Neutrophil (primary cell): ENCODE measurements around the gene RTN4IP1.
"Not testable (repeated sequence)": the region's sequence is repeated elsewhere in the genome, so short reads cannot be mapped to it uniquely, and the experiment has no call there.

Experiments
- H3K27ac ChIP-seq: fragments of 200-600 bp; sonication (generic); 2 replicates; pipeline ENCODE4 v1.5.1; 2016; ENCODE audit warnings: mild to moderate bottlenecking, moderate library complexity
- H3K27me3 ChIP-seq: fragments of 200-600 bp; sonication (generic); 2 replicates; pipeline ENCODE4 v1.6.0; 2016; ENCODE audit warnings: mild to moderate bottlenecking
- H3K36me3 ChIP-seq: fragments of 200-600 bp; sonication (generic); 2 replicates; pipeline ENCODE4 v1.5.1; 2017
- H3K4me1 ChIP-seq, 2 experiments: fragments of 200-600 bp in 1 of 2; sonication (generic) in 1 of 2; 1 replicate in 1 of 2; 2 replicates in 1 of 2; pipeline versions ENCODE4 v1.5.1 to v1.6.1; 2013 to 2016; ENCODE audit warnings: low read depth in 1 of 2, low read length in 1 of 2, mild to moderate bottlenecking in 1 of 2, moderate library complexity in 1 of 2; ENCODE audit not compliant: control insufficient read depth in 1 of 2, insufficient read depth in 1 of 2
- H3K4me3 ChIP-seq, 2 experiments: fragments of 200-600 bp in 1 of 2; sonication (generic) in 1 of 2; 1 replicate in 1 of 2; 2 replicates in 1 of 2; pipeline ENCODE4 v1.5.1; 2013 to 2016; ENCODE audit warnings: low read depth in 1 of 2, low read length in 1 of 2, mild to moderate bottlenecking in 1 of 2, moderate library complexity in 1 of 2
- H3K9me3 ChIP-seq: fragments of 200-600 bp; sonication (generic); 2 replicates; pipeline ENCODE4 v1.5.1; 2016
- TF ChIP-seq, protein P1 (sequence below): fragments of 200-600 bp; sonication (generic); IDR thresholded peaks from 2 replicates; pipeline ENCODE4 v1.5.1; 2016; ENCODE audit warnings: antibody characterized with exemption

The RTN4IP1 gene

DNA sequence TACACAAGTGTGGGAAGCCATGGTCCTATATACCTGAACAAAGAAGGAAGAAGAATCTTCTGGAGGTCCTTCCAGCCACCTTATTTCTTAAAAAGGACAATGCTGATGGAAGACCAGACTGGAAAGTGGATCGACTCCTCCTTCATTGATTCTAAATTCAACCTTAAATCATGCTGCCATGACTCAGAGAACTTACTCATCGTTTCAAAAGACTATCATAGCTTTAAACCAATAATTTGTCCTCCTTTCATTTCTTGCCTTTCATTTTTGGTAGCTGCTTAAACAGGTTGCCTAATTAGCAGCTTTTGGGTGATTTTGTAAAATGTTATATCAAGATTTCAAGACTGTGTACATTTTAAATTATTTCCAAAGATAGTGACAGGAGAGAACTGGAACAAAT lies 60.8 kb downstream of the RTN4IP1 start:
- Histone ChIP-seq H3K27ac (peak overlapping the region; percentile 3), H3K4me1 (peaks cover 20% of the 10 kb centered on the region in 2 experiments), H3K27me3 (no peaks in the 10 kb centered on the region), H3K36me3 (peaks cover 72% of the 10 kb centered on the region), H3K4me3 (no peak overlapping the region), H3K9me3 (no peaks in the 10 kb centered on the region)
- TF ChIP-seq, protein P1, sequence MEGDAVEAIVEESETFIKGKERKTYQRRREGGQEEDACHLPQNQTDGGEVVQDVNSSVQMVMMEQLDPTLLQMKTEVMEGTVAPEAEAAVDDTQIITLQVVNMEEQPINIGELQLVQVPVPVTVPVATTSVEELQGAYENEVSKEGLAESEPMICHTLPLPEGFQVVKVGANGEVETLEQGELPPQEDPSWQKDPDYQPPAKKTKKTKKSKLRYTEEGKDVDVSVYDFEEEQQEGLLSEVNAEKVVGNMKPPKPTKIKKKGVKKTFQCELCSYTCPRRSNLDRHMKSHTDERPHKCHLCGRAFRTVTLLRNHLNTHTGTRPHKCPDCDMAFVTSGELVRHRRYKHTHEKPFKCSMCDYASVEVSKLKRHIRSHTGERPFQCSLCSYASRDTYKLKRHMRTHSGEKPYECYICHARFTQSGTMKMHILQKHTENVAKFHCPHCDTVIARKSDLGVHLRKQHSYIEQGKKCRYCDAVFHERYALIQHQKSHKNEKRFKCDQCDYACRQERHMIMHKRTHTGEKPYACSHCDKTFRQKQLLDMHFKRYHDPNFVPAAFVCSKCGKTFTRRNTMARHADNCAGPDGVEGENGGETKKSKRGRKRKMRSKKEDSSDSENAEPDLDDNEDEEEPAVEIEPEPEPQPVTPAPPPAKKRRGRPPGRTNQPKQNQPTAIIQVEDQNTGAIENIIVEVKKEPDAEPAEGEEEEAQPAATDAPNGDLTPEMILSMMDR, result no peak

DNA sequence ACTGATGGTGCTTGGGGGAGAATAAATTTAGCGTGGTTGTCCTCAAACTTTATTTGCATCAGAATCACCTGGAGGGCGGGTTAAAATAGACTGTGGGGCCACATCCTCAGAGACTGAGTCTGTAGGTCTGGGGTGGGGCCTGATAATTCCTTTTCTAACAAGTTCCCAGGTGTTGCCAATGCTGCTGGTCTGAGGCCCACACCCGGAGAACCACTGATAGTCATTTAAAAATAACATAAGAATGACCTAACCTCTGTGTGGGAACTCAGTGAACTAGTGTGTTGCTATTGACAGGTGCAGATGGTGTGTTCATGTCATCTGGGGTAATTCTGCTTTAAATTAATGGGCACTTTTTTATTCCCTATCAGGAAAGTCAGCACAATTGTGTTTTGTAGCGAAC lies 64.8 kb downstream of the RTN4IP1 start:
- TF ChIP-seq, protein P1, result no peak
- Histone ChIP-seq H3K27me3 (no peaks in the 10 kb centered on the region), H3K36me3 (peaks cover 88% of the 10 kb centered on the region), H3K27ac (peak overlapping the region; percentile 39), H3K4me3 (no peak overlapping the region), H3K9me3 (no peaks in the 10 kb centered on the region), H3K4me1 (peaks cover 25 to 28% of the 10 kb centered on the region in 2 experiments)

DNA sequence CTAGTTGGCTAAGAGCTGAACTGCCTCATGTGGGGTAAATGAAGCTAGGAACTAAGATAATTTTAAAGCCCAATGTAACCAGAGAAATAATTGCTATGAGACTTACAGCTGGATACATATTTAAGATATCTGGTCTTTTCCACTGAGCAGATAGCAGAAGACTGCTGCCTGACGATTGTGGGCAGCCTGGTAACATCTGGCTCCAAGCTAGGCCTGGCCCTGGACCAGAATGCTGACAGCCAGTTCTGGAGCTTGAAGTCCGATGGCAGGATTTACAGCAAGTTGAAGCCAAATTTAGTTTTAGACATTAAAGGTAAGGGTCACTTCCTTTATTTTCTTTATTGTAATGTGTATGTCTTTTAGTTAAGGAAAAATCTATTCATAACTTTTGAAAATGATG lies 65.7 kb downstream of the RTN4IP1 start:
- Histone ChIP-seq H3K27me3 (no peaks in the 10 kb centered on the region), H3K4me3 (no peak overlapping the region), H3K4me1 (peaks cover 25 to 28% of the 10 kb centered on the region in 2 experiments), H3K27ac (peak overlapping the region; percentile 84), H3K9me3 (no peaks in the 10 kb centered on the region), H3K36me3 (peaks cover 88% of the 10 kb centered on the region)
- TF ChIP-seq, protein P1, result no peak

DNA sequence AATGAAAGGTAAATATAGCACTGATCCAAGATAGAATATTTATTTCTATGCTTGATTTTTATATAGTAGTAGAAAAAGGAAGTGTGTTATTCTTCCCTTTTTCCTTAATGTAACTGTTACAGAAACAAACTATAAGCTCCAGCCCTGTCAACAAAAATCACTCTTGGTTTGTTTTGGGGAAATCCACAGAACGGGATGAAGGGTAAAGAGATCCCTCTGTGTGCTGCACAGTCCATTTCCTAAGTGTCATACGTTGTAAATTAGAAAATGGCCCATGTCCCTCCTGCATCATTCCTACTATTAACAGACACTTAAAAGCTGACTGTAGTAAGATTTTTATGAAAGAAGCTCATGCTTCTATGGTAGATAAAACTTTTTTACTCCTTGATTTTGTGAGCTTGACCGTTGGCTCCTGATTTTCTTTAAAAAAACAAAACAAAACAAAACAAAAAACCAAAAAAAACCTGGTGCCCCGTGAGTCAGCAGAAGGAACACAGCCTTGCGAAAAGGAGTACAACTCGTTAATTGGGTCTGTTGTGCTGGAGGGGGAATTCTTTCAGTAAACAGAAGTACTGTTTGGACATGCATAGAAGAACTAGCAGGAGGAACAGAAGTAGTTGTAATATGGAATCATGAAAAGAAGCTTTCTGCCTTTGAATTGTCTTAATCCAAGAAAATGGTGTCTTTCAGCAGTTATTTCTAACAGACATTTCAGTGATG lies 67.5 kb downstream of the RTN4IP1 start:
- Histone ChIP-seq H3K27ac (peak overlapping the region; percentile 84), H3K4me3 (peak overlapping the region; percentile 10 to 28), H3K4me1 (peaks cover 33 to 38% of the 10 kb centered on the region in 2 experiments), H3K27me3 (no peaks in the 10 kb centered on the region), H3K36me3 (peaks cover 88% of the 10 kb centered on the region), H3K9me3 (no peaks in the 10 kb centered on the region)
- TF ChIP-seq, protein P1, result no peak

DNA sequence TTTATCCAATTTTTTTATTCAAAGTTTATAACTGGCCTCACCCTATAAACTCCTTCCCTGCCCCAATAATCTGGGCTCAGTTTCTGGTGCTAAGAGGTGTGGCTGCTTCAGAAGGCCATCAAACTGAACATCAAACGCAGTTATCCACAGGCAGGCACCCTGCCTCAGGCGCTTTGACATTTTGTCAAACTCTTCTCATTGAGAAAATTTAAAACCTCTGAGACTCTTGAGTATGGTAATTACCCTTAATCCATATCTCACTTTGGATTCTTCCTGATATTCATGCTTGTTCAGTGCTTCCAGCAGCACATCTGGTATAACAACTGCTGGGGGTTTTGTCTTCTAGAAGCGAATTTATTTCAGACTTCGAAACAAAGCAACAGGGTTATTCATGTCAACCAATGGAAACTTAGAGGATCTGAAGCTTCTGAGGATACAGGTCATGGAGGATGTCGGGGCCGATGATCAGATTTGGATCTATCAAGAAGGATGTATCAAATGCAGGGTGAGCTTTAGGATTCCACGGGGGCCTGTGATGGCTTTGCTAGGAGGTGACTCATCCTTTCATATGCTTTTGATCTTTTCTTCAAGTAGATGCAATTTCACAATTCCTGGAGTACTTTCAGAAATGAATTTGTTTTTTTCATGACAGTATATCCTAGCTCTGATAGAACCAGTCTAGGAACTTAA lies 68.2 kb downstream of the RTN4IP1 start:
- Histone ChIP-seq H3K4me3 (no peak overlapping the region), H3K27me3 (no peaks in the 10 kb centered on the region), H3K4me1 (peaks cover 30 to 33% of the 10 kb centered on the region in 2 experiments), H3K36me3 (peaks cover 82% of the 10 kb centered on the region), H3K9me3 (no peaks in the 10 kb centered on the region), H3K27ac (peak overlapping the region; percentile 84)
- TF ChIP-seq, protein P1, result no peak

DNA sequence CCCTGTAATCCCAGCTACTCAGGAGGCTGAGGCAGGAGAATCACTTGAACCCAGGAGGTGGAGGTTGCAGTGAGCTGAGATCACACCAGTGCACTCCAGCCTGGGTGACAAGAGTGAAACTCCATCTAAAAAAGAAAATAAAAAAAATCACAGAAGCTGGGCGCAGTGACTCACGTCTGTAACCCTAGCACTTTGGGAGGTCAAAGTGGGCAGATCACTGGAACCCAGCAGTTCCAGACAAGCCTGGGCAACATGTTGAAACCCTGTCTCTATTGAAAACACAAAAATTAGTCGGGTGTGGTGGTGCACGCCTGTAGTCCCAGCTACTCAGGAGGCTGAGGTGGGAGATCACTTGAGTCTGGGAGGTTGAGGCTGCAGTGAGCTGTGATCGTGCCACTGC lies 69.6 kb downstream of the RTN4IP1 start:
- H3K27ac ChIP-seq, H3K27me3 ChIP-seq: not testable (repeated sequence)
- H3K36me3 ChIP-seq, result peaks cover 83% of the 10 kb centered on the region

More for the DNA sequence above, 69.6 kb downstream of the RTN4IP1 start:
- peaks cover 30 to 33% of the 10 kb centered on the region in 2 experiments for H3K4me1 ChIP-seq
- not testable (repeated sequence) for H3K4me3 ChIP-seq, H3K9me3 ChIP-seq
